Measurements from ENCODE around the gene C22orf42.

GRCh38 chr22:32103658-32104315, 55.3 kb downstream of the C22orf42 start:
- no peak for TF ChIP-seq POLR2A (IDR thresholded peaks at IDR 0.05)
- peak in 1 of 4 experiments; percentile 29 for TF ChIP-seq CTCF (IDR thresholded peaks at IDR 0.05)
- TF ChIP-seq EP300 (IDR thresholded peaks at IDR 0.05), result no peak

Data from gastroesophageal sphincter (tissue), 3 donors.